Measurements from ENCODE around the gene ZIC2.

ZIC2 gene

DNA sequence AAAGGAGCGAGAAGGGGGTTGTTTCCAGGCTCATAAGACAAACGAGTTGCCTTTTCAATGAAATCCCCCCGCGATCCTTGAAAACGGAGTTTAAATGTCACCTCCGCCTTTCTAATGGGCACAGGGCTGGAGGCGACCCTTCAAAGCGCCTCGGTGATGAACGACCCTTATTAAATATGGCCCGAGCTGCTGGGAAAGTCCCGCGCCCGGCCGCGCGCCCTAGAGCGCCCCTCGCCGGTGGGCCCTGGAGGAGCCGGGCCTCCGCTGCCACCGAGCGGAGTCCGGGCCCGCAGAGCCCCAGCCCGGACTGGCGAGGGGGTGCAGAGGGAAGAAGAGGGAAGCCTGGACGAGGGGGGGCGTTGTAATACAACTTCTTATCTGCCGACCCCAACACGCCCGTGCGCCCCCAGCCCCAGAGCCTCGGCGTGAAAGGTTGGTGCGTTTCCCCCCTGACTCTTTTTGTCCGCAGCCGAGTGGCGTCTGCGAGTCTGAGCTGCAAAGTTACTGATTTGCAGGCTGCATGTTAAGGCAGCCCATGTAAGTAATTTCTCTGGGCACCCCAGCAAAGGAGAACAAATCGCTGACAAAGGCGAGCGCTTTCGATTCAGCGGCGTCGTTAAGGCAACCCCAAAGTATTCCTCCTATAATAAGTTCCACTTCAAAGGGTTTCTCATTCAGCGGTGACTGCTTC, 21.9 kb upstream of the ZIC2 start:
- no peak for DNase-seq

DNA sequence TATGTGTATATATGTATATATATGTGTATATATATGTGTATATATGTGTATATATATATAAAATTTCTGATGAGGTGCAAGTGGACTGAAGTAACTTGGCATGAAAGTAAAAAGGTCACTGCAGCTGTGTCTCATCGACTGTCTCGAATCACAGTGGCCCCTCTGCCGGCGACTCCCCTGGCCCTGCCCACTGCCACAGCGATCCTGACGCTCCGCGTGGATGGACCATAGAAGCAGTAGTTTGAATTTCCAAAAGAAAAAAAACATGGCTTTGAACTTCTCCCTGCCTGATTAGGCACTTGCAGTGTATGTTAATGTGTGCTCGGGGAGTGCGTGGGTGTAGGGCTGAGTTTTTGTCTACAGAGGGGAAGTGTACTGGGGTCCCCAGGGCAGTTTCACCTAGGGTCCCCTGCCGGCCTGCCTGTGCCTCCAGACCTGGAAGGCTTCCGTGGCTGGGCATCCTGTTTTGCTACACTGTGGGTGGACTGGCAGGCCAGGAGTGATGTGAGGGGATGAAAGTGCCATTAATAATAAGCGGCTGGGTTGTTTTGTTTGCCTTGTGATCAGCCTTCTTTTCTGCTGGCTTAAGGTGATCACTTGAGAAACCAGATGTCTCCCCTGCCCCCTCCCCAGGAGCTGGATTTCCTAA, 20.8 kb upstream of the ZIC2 start:
- DNase-seq: no peak

DNA sequence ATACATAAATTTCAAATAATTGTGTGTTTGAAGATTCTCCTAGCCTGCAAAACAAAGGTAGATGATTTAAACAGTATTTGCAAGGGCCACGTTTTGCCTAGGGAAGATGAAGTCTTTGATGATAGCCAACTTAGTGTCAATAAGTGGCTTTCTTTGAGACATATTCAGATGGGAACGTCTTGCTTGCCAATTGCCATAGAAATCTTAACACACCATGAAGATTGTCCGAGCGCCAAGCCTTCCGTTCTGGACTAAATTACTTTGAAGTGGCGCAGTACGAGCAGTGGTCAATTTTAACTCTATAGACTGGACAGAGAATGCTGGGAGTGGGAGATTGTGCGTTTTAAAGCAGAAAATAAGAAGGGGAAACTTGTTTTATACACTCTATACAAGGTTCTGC, 19.9 kb upstream of the ZIC2 start:
- DNase-seq: no peak

DNA sequence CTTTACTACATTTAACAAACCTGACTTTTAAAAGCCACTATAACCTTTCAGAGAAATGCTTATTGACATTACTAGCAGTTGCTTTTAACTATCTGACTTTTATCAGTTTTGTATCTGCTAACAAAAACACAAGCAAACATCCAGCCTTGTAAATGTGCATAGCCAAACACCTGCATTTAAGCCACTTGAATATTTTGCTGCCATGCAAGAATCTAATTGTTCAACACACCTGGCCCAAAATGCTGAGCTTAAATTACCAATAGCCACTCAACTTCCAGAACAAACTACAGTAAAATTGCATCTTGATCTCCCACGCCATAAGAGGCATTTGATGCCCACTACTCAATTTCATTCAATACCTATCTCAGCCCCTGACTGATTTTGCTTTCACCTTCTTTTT, 19.3 kb upstream of the ZIC2 start:
- no peak for DNase-seq

DNA sequence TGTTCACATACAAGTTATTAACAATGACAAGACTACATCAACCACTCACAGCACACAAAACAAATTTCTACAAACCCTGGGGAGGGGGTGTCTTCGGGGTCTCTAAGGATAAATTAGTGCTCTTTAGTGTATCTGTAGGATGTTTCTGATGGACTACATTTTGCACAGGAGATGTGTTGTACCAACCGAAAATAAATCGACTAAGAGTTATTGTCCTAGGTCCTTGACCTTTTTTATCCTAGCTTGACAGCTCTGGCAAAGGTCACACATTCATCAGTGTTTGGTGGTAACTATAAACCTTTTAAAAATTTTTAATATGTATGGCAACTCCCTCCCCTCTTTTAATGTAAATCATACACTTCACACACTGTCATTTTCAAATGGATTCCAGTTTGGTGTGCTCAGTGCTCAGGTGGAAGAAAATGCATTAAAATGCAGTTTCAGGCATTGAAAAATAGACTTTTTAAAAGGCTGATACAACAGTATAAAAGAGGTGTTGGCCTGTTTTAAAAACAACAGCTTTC, 17.7 kb upstream of the ZIC2 start:
- DNase-seq: no peak

DNA sequence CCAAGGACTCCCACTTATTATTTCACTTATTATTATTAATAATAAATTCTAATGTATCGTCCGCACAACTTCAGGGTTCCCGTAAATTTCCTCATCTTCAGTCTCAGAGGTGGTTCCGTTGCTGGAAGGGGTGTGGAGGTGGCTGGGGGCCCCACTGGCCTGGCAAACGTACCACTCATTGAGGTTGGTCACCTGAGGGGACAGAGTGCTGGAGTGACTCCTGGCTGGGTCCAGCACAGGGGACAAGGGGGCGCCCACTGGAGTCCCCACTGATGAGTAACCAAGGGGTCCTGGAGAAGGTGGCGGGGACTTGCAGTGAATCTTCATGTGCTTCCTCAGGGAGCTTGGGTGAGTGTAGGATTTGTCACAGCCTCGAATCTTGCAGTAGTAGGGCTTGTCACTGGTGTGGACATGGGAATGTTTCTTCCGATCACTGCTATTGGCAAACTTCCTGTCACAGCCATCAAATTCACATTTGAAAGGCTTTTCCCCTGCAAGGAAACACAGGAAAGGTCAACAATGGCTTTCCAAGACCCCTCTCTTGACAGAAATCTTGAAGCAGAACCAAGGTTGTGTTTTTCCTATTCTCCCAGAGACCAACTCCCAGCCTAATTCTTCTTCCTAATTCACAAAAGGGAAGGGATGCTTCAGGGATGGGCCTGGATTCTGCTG, 16.1 kb upstream of the ZIC2 start:
- no peak for DNase-seq

DNA sequence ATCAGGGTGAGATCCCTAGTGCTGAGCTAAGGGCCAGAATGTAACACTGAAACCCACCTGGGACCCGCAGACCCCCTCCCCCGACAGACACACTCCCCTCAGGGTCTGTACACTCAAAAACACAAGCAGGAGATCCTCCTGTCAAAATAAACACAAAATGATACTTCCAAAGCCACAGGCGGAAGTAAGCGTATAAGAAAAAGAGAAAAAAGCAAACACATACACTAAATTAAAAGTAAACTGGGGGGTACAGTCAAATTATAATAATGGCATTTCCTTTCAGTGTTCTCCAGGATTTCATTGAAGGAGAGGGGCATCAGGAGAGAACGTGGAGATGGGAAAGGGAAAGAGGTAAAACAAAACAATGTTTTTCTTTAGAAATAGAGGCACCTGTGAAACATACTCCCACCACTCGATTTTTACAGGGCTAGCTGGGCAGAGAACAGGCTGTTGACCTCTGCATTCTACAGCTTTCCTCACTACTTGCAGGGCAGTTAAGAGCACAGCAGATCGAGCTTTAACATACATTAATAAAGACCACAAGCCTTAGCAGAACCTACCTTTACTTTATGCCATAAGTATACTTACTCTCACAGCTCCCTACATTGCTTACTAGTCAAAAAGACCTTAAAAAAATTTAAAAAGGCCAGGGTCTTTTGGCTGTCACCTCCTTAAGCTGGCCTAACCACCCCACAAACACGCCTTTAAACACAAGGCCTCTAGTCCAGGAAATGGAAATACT, 15.3 kb upstream of the ZIC2 start:
- DNase-seq: no peak

DNA sequence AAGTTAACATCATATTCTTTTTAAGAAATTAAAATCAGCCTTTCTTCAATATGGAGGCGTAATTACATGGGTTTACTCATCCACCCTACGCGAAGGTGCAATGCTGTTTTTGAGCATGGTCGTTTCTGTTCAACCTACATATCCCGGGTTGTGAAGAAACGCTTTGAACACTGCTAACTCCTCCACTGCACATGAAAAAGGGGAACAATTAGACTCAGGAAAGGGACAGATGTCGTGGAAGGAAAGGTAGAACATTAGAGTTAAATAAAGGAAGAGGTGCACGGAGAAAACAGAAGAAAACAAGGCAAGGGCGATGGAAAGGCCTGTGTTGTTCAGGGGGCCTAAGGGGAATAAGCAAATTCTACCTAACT, 14.1 kb upstream of the ZIC2 start:
- no peak for DNase-seq

DNA sequence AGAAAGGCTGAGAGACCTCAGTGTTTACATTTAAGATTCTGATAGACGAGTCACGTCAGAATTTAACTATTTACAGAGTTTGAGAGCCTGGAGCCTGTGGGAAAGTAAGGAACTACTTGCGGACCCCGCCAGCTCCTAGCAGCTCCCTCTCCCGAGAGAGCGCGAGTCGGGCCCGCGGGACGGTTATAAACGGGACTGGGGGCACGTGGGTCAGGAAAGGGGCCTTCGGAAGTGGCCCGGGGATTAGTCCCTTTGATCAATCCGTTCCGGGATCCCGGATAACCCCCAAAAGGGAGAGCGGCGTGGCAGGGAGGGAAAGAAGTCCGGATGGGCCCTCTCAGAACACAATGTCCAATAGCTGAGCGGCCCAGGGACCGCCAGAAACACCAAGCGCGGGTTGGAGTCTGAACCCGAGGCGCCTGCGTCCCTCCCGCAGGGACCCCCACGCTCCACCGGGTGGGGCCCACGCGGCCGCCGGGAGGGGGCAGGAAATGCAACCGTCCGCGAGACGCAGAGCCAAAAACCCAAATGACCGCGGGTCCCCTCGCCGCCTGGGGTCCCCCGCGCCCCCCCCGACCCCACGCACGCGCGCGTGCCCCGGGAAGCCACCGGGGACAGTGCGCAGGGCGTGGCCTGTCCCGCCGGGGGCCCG, 13.6 kb upstream of the ZIC2 start:
- no peak for DNase-seq

DNA sequence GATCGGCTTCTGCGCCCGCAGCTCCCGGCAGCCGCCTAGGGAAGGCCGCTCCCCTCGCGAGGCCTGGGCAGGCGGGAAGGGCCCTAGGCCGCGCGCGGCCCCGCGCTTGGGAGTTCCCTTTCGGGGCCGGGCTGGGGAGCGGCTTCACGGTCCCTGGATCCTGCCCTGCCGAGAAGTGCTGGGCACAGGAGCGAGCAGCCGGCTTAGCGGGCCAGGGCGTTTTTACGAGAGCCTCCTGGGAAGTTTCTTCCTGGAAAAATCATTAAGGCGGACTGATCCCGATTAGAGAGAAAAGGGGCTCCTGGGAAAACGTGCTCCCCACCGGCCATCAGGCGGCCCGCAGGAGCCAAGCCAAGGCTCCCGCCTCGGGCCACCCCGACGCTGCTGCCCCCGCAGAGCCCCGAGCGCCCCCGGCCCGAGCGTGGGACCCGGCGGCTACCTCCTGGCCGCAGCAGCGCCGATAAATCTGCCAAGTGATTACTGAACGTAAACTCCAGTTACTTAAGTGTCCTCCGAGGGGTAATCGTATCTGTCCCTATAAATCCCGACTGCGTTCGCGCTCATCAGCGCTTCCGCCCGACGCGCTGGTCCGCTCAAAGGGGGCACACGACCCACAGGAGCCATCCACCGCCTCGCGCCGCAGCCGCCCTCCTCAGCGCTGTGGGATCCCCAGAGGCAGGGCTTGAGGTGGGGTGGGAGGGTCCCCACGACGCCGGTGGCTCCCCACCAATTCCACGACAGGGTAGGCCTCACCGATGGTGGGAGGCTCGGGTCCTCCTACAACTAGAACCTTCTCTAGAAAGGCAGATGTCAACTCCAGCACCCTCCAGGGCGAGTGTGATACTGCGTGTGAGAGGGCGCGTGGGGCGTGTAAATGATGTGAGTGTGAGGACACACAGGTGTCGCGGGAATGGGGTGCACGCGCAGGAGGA, 12.8 kb upstream of the ZIC2 start:
- DNase-seq: no peak

DNA sequence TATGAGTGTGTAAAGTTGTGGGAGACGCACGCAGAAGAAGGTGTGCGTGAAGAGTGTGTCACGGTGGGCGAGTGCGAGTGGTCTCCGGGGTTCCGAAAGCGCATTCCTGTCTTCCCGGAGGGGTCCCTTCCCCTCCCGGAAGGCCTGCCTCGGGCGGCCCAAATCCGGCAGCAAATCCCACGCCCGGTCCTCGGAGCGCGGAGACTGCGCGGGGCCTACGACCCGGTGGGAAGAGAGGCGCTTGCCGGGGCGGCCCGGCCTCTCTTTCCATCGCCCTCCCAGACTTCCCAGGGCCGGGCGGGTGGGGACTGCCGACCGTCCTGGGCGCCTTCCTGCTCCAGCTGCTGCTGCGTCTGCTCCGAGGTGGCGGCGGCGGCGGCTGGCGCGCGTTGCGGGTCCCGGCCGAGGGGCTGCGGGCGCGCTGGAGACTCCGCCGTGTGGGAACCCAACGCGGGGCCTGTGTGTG, 12.1 kb upstream of the ZIC2 start:
- DNase-seq: no peak

DNA sequence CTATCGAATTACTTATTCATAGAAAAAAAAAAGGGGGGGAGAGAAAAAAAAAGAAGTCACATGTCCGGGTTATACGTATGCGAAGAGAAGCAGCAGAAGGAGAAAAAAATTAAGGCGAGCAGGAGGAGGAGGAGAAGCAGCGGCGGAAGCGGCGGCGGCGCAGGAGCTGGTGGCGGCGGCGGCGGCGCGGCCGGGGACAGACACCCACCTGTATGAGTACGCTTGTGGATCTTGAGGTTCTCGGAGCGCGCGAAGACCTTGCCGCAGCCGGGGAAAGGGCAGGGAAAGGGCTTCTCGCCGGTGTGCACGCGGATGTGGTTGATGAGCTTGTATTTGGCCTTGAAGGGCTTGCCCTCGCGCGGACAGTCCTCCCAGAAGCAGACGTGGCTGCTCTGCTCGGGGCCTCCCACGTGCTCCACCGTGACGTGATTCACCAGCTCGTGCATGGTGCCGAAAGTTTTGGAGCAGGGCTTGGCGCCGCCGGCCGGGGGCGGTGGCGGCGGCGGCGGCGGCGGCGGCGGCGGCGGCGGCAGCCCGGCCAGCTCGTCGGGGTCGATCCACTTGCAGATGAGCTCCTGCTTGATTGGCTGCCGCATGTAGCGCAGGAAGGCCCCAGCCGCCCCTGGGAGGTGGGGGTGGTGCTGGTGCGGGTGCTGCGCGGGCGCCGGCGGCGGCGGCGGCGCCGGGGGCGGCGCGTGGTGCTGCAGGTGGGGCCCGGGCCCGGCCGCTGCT, 11.5 kb upstream of the ZIC2 start:
- no peak for DNase-seq

DNA sequence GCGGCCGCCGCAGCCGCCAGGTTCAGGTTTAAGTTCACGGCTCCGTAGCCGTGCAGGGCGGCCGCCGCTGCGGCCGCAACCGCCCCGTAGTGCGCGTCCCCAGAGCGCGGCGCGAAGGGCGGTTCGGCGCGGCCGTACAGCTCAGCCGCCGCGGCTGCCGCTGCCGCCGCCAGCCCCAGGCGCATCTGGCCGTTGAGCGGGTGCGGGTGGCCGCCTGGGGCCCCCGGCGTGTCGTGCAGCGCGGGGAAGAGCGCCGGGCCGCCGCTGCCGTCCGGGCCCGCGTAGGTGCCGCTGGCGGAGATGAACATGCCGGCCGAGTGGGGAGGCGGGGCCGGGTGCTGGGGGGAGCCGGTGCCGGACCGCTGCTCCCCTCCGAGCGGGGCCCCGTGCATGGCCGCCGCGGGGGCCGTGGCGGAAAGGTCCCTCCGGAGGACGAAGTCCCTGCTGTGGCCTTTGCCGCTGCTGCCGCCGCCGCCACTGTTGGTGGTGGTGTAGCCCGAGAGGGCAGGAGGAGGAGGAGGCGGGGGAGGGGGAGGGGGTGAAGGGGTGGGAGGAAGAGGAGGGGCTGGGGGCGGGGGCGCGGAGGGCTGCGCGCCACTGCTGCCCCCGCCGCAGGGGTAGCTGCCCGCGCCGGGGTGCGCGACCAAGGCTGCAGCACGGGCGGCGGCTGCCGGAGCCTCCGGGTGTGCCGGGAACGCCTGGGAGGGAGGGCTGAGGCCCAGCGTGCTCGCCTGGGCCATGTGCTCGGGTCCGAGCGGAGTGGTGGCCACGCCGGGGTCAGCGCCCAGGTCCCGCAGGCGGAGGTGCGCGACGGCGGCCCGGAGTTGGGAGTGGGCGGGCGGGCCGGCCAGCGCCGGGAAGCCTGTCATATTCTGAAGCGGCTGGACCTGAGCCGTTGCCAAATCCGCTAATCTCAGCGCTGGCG, 10.7 kb upstream of the ZIC2 start:
- DNase-seq: no peak

DNA sequence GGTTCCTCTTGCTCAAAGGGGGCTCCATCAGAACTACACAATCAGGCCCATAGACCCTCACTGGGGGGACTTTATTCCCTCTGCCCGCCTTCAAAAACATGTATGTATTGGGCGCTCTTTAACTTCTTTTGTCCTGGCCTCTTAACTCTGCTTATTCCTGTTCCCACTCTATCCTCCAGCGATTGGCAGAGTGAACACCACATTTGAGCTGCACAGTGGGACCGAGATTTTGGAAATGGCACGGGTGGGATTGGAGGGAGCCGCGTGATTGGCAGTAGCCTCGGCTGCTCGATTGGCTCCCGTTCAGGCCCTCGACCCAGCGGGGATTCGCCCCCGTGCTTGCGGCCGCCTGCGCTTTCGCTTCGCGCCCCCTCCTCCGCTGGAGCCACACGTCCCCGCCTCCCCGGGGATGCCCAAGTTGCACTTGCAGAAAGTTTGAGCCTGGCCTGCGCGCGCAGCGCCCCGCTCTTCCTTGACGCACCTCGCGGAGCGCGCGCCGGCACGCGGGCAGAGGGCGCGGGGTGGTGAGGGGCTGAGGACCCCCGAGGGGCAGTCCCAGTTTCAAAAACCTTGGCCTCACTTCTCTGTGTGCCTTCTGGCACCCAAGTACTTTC, 9.9 kb upstream of the ZIC2 start, which contains the start of gene ZIC5:
ZIC5 (minus strand) TSS at position 192 of the 614 bp plus-strand sequence; CDS start at position 28, 164 bp downstream.
- no peak for DNase-seq

DNA sequence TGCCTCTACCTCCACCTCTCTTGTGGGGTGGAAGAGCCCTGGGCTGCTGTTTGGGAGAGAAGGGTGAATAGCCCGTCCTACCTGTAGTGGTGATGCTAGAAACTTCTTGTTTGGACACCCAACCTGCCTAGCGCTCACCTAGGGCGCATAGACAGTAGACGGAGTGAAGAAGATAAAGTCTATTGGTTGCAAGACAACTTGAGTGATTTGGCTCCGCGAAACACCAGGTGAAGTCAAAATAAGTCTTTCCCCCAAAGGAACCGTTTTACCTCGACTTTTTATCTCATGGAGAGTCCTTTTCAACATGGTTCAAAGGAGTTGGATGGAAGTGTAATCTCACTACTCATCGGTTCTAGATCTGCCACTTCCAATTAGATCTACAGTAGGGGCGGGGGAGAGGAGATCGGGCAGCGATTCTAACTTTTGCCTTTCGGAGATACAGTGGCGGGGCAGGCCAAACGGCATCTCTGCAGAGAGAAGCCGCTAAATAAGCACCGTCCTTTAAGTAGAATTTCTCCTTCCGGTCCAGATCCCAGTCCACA, 9.3 kb upstream of the ZIC2 start:
- DNase-seq: no peak

DNA sequence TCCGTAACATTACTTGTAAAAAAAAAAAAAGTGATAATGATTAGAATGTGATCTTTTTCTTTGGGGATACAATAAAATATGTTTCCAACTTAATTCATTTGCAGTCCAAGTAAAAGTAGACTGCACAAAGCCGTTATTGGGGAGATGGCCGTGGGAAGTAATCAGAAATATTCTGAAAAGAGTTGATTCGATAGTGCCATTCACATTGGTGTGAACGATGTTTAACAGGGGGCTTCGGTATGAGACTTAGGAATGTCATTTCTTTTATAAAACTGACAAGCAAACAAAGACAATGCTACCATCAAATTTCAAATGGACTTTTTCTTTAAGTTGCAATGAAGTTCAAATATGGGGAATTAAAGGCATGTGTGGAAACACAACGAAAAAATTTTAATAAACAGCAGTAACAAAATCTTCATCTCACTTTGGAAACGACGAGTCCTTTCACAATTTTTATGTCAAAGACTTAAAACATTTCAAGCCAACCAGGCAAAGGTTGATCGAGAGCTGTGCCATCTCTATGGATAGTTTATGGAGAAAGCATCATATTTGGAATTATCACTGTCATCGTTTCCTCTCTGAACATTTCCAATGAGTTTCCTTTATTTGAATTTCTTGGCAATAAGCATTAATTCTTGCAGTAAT, 8.3 kb upstream of the ZIC2 start:
- DNase-seq: no peak

DNA sequence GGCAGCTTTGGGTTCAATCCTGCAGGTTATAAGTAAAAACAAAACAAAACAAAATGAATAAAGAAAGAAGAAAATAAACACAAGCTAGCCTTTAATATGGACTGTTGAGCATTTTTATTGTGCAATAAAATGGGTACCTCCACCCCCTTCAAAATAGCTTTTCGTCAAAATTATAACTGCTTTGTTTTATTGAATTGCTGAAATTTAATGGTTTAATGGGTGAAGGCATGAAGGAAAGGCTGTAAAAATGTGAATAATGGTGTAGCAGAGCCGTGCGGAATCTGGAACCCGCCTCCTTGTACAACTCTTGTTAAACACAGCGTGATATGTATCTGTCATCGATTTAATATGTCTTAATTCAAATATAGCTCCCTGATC, 7.8 kb upstream of the ZIC2 start:
- DNase-seq: no peak

DNA sequence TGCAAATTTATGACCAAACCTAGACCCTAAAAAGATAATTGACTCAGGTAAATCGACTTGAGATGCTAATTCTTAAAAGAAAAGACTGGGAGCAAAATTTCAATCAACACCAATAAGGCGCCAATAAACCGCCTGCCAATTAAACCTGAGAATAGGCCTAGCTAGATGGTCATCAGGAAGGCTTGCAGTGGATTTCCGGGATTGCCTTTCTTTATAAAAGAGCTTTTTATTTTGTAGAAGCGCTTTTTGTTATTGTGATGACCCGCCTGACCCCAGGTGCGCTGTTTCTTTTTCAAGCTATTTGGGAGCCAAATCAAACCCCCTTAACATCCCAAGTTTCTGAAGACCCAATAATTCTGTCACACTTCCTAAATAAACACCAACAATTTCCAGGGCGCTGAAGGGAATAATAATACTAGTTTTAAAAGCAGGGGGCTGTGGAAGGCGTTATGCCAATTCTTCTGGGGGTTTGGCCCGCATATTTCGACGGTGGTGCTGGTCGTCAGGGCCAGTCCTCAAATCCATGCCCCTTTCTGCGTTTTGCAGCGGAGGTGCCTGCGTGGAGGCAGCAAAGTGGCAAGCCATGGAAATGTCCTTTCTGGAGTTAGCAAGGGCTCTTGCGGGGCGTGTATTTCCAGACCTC, 7.2 kb upstream of the ZIC2 start:
- DNase-seq: no peak
